Gastrocnemius medialis (tissue), 4 donors: Measurements from ENCODE around the gene SLC15A3.

Experiments used
- CTCF ChIP-seq, 5 experiments: fragments of 450-650 bp in 3 of 5; fragments of 200-600 bp in 2 of 5; sonication (generic) in 2 of 5; IDR thresholded peaks in 4 of 5; conservative IDR thresholded peaks in 1 of 5; 1 replicate in 4 of 5; 2 replicates in 1 of 5; pipeline ENCODE4 v1.5.1; 2016 to 2019; ENCODE audit warnings: antibody characterized with exemption in 5 of 5, mild to moderate bottlenecking in 3 of 5, moderate library complexity in 3 of 5
- POLR2A ChIP-seq, 2 donors: fragments of 450-650 bp; IDR thresholded peaks; one replicate each; pipeline ENCODE4 v1.6.1; 2017; ENCODE audit warnings: antibody characterized with exemption in 2 of 2, mild to moderate bottlenecking in 2 of 2, moderate library complexity in 2 of 2

GRCh38 chr11:60981515-60981914 is 29.5 kb upstream of the SLC15A3 start:
- no peak for TF ChIP-seq POLR2A (IDR thresholded peaks at IDR 0.05)
- TF ChIP-seq CTCF (IDR thresholded peaks at IDR 0.05 in 4 of 5, conservative IDR thresholded peaks at IDR 0.05 in 1 of 5) = no peak
